Epithelial cell of esophagus (primary cell): ENCODE data around the gene ADNP.

Source experiments
- DNase-seq: peaks from one replicate; pipeline ENCODE4 v3.0.0; 2010; ENCODE audit warnings: low read depth
- H3K4me3 ChIP-seq: 2 replicates; pipeline ENCODE4 v1.5.1; 2011; ENCODE audit warnings: mild to moderate bottlenecking, low read length, control low read depth
- CTCF ChIP-seq: IDR thresholded peaks from 2 replicates; pipeline ENCODE4 v1.5.1; 2011; ENCODE audit warnings: low read depth, mild to moderate bottlenecking, low read length, control low read depth, inconsistent platforms; ENCODE audit not compliant: insufficient read depth; ENCODE audit errors: missing control alignments

The ADNP gene

GRCh38 chr20:50879649-50880550 lies 51.3 kb downstream of the ADNP start:
- no peak for DNase-seq
- no peak overlapping the region for H3K4me3 ChIP-seq
- no peak for TF ChIP-seq CTCF

- H3K4me3 ChIP-seq = no peak overlapping the region
- DNase-seq = no peak
- TF ChIP-seq CTCF = no peak
Observed at GRCh38 chr20:50877232-50877743, 53.9 kb downstream of the ADNP start.

- TF ChIP-seq CTCF = no peak
- no peak overlapping the region for H3K4me3 ChIP-seq
- no peak for DNase-seq
Observed at GRCh38 chr20:50876816-50877215, 54.4 kb downstream of the ADNP start.

- H3K4me3 ChIP-seq = no peak overlapping the region
- DNase-seq = no peak
- TF ChIP-seq CTCF = no peak
Observed at GRCh38 chr20:50876063-50876685, 55.1 kb downstream of the ADNP start.

GRCh38 chr20:50874758-50875665 lies 56.2 kb downstream of the ADNP start:
- TF ChIP-seq CTCF = no peak
- no peak overlapping the region for H3K4me3 ChIP-seq
- no peak for DNase-seq

GRCh38 chr20:50874111-50874757 lies 57.0 kb downstream of the ADNP start:
- no peak for DNase-seq
- no peak for TF ChIP-seq CTCF
- no peak overlapping the region for H3K4me3 ChIP-seq
